Measurements from ENCODE around the gene AHRR.

AHRR gene

DNA sequence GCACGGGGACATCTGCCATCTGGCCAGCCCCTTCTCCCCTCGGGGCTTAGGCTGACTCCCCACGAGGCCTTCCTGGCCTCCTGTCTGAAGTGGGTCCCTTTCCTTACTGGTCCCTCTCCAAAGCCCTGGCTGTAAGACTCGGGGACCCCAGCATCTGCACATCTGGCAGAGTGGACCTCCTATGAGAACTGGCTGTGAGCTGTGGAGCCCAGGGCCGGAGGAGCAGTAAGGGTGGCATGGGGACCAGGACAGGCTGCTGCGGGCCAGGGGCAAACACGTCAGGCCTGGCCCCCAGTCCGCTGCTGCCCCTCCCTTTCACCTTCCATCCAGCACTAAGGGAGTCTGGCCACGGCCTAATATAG lies 155.3 kb downstream of the AHRR start:
- TF ChIP-seq, protein P1, sequence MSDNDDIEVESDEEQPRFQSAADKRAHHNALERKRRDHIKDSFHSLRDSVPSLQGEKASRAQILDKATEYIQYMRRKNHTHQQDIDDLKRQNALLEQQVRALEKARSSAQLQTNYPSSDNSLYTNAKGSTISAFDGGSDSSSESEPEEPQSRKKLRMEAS (IDR thresholded peaks at IDR 0.05): no peak
- no peak for TF ChIP-seq TCF12 (IDR thresholded peaks at IDR 0.05; ENCODE audit: low read depth)
- no peak for TF ChIP-seq TEAD4 (IDR thresholded peaks at IDR 0.05)
- no peak for TF ChIP-seq FOXM1 (IDR thresholded peaks at IDR 0.05; ENCODE audit: borderline replicate concordance, low read depth)
- TF ChIP-seq, protein P2, sequence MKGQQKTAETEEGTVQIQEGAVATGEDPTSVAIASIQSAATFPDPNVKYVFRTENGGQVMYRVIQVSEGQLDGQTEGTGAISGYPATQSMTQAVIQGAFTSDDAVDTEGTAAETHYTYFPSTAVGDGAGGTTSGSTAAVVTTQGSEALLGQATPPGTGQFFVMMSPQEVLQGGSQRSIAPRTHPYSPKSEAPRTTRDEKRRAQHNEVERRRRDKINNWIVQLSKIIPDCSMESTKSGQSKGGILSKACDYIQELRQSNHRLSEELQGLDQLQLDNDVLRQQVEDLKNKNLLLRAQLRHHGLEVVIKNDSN (IDR thresholded peaks at IDR 0.05): no peak
- TF ChIP-seq ZBTB7A (IDR thresholded peaks at IDR 0.05; ENCODE audit: low read depth): no peak
- no peak for TF ChIP-seq RAD21 (IDR thresholded peaks at IDR 0.05; ENCODE audit: low read depth)
- no peak for TF ChIP-seq YY1 (IDR thresholded peaks at IDR 0.05; ENCODE audit: low read depth)
- no peak for TF ChIP-seq CEBPB (IDR thresholded peaks at IDR 0.05)
- no peak for TF ChIP-seq TAF1 (IDR thresholded peaks at IDR 0.05; ENCODE audit: low read depth)

DNA sequence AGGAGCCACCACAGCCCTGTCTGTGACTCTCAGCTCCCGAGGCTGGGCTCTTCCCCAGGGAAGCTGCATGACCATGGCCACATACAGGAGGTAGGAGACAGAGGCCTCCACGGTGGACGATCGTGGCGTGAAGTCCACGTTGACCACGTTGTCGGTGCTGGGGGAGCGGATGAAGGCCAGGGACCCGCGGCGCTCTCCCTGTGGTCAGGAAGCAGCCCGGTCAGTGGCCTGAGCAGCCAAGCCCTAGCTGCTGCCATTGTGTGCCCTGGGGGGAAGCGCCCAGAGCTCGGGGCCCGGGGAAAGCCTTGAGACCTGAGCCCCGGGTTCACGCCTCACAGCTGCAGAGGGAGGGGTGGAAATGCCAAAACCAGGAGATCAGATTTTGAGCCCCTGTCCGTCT lies 155.7 kb downstream of the AHRR start:
- TF ChIP-seq, protein P3, sequence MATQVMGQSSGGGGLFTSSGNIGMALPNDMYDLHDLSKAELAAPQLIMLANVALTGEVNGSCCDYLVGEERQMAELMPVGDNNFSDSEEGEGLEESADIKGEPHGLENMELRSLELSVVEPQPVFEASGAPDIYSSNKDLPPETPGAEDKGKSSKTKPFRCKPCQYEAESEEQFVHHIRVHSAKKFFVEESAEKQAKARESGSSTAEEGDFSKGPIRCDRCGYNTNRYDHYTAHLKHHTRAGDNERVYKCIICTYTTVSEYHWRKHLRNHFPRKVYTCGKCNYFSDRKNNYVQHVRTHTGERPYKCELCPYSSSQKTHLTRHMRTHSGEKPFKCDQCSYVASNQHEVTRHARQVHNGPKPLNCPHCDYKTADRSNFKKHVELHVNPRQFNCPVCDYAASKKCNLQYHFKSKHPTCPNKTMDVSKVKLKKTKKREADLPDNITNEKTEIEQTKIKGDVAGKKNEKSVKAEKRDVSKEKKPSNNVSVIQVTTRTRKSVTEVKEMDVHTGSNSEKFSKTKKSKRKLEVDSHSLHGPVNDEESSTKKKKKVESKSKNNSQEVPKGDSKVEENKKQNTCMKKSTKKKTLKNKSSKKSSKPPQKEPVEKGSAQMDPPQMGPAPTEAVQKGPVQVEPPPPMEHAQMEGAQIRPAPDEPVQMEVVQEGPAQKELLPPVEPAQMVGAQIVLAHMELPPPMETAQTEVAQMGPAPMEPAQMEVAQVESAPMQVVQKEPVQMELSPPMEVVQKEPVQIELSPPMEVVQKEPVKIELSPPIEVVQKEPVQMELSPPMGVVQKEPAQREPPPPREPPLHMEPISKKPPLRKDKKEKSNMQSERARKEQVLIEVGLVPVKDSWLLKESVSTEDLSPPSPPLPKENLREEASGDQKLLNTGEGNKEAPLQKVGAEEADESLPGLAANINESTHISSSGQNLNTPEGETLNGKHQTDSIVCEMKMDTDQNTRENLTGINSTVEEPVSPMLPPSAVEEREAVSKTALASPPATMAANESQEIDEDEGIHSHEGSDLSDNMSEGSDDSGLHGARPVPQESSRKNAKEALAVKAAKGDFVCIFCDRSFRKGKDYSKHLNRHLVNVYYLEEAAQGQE (IDR thresholded peaks at IDR 0.05; ENCODE audit: low read depth): no peak
- TF ChIP-seq YY1 (IDR thresholded peaks at IDR 0.05; ENCODE audit: low read depth) (no peak), NFIC (IDR thresholded peaks at IDR 0.05) (no peak), FOXM1 (IDR thresholded peaks at IDR 0.05; ENCODE audit: borderline replicate concordance, low read depth) (no peak), RAD21 (IDR thresholded peaks at IDR 0.05; ENCODE audit: low read depth) (no peak), TEAD4 (IDR thresholded peaks at IDR 0.05) (no peak), ZBTB7A (IDR thresholded peaks at IDR 0.05; ENCODE audit: low read depth) (no peak), EGR1 (IDR thresholded peaks at IDR 0.05) (no peak), TAF1 (IDR thresholded peaks at IDR 0.05; ENCODE audit: low read depth) (no peak), EP300 (IDR thresholded peaks at IDR 0.05; ENCODE audit: borderline replicate concordance) (no peak), CREB1 (IDR thresholded peaks at IDR 0.05; ENCODE audit: low read depth) (no peak), CEBPB (IDR thresholded peaks at IDR 0.05) (no peak), TCF12 (IDR thresholded peaks at IDR 0.05; ENCODE audit: low read depth) (no peak)
- TF ChIP-seq, protein P2 (IDR thresholded peaks at IDR 0.05): no peak
- TF ChIP-seq, protein P1 (IDR thresholded peaks at IDR 0.05): no peak

GRCh38 chr5:477871-478270 lies 156.4 kb downstream of the AHRR start:
- TF ChIP-seq CEBPB (IDR thresholded peaks at IDR 0.05): no peak
- TF ChIP-seq NFIC (IDR thresholded peaks at IDR 0.05): no peak
- no peak for TF ChIP-seq TAF1 (IDR thresholded peaks at IDR 0.05; ENCODE audit: low read depth)
- no peak for TF ChIP-seq FOXM1 (IDR thresholded peaks at IDR 0.05; ENCODE audit: borderline replicate concordance, low read depth)
- TF ChIP-seq EP300 (IDR thresholded peaks at IDR 0.05; ENCODE audit: borderline replicate concordance): no peak
- TF ChIP-seq, protein P1 (IDR thresholded peaks at IDR 0.05): no peak
- TF ChIP-seq EGR1 (IDR thresholded peaks at IDR 0.05): no peak
- no peak for TF ChIP-seq TCF12 (IDR thresholded peaks at IDR 0.05; ENCODE audit: low read depth)
- TF ChIP-seq, protein P2 (IDR thresholded peaks at IDR 0.05): no peak
- TF ChIP-seq, protein P3 (IDR thresholded peaks at IDR 0.05; ENCODE audit: low read depth): no peak

DNA sequence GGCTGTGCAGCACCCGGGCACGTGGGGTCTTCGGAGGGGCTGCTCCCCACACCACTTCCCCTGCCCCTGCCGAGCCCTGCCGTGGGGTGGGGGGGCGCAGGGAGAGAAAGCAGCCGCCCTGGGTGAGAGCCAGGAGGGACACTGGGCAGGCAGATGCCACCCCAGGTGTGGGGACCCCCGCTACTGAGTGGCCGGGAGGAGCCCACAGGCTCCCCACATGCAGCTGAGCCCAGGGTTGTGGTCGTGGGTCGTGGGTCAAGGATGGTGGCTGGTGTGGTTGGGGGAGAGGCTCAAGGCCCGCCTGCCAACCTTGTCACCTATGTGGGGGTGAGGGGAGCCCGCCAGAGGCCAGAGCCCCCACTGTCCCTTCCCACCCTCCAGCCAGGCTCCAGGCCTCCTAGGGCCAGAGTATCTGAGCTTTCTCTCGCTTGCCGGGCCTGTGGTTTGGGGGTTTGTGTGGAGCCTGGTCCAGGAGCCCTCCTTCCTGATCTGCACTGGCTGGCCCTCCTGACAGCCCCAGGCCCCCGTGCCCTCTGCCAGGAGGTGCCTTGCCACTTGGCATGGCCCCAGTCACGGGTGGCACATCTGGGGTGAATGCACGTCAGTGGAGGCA lies 157.0 kb downstream of the AHRR start:
- TF ChIP-seq FOXM1 (IDR thresholded peaks at IDR 0.05; ENCODE audit: borderline replicate concordance, low read depth) (no peak), NFIC (IDR thresholded peaks at IDR 0.05) (no peak), TEAD4 (IDR thresholded peaks at IDR 0.05) (no peak), TAF1 (IDR thresholded peaks at IDR 0.05; ENCODE audit: low read depth) (no peak), ZBTB7A (IDR thresholded peaks at IDR 0.05; ENCODE audit: low read depth) (no peak), EGR1 (IDR thresholded peaks at IDR 0.05) (no peak), CEBPB (IDR thresholded peaks at IDR 0.05) (no peak), CREB1 (IDR thresholded peaks at IDR 0.05; ENCODE audit: low read depth) (no peak), TCF12 (IDR thresholded peaks at IDR 0.05; ENCODE audit: low read depth) (no peak), EP300 (IDR thresholded peaks at IDR 0.05; ENCODE audit: borderline replicate concordance) (no peak), YY1 (IDR thresholded peaks at IDR 0.05; ENCODE audit: low read depth) (no peak), RAD21 (IDR thresholded peaks at IDR 0.05; ENCODE audit: low read depth) (no peak)
- TF ChIP-seq, protein P2 (IDR thresholded peaks at IDR 0.05): no peak
- TF ChIP-seq, protein P3 (IDR thresholded peaks at IDR 0.05; ENCODE audit: low read depth): no peak
- TF ChIP-seq, protein P1 (IDR thresholded peaks at IDR 0.05): no peak
